GM19463 (cell line): Measurements from ENCODE around the gene SNAP23.

ENCODE experiments used
- ATAC-seq: cut with Tn5 transposase; IDR thresholded peaks from one replicate; pipeline ENCODE4 v1.9.1; 2021; ENCODE audit warnings: mild to moderate bottlenecking, moderate library complexity; ENCODE audit not compliant: unreplicated experiment

The SNAP23 gene

DNA sequence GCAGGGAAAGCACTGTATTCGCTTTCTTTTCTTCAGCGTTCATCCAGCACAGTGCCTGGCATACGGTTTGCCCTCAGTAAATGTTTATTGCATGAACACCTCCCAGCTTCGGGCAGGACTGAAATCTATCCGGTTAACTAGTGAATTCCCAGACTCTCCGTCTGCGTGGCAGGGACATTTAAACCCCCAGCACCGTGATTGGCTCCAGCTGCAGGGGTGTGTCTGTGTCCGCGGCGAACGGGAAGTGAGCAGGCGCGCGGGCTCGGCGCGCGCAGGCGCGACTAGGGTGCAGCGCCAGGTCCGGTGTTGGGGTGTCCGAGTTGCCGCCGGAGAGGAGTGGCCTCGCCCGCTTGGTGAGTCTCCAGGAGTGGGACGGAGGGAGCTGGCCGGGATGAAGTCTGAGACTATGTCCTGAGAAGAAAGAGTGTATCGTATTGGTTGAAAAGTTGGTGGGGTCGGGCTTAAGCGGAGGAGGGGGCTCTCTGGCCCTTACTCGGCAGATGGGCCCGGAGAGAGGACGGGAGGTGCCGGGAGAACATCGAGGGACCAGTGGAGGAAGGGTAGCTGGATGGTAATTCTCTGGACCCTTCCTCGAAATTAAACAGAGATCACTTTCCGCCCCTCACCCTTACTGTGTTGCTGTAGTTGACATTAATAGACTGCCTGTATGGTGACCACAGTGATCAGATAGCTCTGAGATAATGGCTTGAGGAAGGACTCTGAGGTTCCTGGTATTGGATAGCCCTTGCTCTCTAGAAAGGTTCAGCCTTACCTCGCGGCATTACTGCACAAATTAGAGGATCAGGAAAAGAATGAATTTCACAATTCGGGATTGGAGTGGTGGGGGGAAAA, at the start of gene SNAP23:
Gene SNAP23, plus strand, starts transcription at position 274 of the 852 bp plus-strand sequence. CDS start 16,213 bp downstream, outside the sequence.
- peak; percentile 89 for ATAC-seq

DNA sequence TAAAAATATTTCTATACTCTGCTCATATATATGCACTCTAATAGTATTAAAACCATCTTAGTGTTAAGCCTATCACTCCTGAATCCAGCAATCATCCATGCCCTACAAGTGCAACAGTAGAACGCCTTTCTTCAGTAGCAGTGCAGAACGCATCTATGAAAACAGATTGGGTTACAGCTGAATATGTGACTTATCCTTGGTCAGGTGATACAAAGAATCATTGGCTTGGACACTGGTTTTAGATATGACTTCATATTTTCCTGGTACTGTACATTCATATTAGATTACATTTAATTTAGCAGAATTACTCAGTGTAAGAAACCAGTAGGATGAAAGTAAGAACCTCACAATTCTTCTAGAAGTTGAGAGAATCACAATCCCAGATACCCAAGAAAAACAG, 47.8 kb upstream of the SNAP23 start:
- ATAC-seq = no peak

DNA sequence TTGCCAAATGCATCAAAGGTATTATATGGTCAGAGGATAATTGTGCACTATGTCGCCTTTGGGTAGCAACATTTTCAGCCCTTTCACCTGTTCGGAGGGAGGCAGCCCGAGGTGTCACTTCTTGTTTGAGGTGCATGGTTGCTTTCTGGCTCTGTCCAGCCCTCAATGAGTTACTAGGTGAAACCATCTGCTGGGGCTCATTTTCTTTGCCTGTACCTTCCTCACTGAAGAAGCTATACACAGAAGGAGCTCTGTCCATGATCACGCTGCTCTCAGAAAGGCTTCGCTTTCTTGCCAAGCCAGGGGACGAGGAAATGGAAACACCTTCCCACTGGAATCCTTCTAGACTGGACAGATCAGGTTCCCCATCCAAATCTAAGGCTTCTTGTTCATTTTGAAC, 47.2 kb upstream of the SNAP23 start:
- ATAC-seq = no peak

DNA sequence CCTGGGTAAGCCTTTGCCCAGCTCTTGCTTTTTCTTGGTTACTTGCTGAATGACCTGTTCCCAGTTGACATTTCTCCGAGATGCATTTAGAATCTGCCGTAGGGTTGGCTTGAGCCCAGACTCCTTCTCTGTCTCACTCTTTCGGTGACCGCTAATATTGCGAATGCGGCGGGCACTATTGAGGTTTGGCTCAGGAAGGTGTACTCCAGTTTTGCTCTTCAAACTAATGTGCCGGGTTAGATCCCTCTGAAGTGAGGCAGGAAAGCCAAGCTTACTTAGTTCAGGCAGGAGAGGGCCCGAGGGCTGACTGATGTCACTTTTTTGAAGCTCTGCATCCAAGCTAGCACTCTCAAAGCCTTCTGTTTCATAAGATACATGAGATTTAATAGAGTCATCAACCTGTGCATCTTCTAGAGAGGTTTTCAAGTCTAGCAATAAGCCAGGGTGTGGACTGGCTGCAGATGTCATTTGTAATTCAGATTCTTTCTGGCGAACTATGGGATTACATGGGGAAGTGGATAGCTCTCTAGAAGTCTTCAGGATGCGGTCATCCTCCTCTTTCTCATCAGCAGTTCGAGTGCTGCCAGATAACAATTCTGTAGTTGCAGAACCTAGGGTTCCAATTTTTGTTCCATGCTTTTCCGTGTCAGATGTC, 45.5 kb upstream of the SNAP23 start:
- ATAC-seq = no peak

DNA sequence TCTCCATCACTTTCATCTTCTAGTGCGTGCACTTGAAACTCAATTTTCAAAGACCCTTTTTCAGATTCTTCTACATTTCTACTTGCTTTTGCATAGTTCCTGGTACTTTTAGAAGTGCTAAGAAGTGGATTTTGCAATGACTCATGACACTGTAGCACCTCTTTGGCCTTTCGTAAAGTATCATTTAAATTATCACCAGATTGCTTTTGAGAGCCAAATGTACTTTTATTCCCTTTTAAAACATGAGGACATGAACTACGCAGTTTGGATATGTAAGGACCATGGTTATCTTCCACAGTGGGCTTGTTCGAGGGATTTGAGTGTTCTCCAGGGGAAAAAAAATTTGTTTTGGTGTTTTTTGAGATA, 45.0 kb upstream of the SNAP23 start:
- ATAC-seq = no peak

DNA sequence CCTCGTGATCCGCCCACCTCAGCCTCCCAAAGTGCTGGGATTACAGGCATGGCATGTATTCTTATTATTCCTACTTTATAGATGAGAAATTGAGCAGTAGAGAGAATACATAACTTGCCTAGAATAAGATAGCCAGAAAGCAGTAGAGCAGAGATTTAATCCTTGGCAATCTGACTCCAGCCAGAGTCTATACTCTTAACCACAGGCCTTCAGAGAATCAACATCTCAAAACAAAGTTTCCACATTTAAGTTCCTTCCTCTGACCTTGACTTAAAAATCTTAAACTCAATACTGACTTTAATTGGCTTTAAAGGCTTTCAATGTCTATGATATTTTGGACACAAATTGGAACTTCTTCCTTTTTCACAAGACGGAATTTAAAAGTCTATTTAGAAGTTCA, 41.6 kb upstream of the SNAP23 start:
- no peak for ATAC-seq

DNA sequence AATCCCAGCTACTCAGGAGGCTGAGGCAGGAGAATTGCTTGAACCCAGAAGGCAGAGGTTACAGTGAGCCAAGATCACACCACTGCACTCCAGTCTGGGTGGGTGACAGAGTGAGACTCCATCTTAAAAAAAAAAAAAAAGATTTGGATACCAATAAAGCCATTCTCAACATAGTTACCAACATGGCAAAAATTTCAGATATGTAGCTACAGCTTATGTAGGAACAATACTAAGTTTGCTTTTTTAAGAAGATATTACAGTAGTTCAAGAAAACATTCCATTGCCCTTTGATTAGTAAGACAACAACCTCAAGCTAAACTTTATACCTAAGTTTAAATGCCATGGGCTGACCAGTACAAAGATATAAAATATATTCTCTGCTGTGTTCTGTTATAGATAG, 38.9 kb upstream of the SNAP23 start:
- no peak for ATAC-seq

DNA sequence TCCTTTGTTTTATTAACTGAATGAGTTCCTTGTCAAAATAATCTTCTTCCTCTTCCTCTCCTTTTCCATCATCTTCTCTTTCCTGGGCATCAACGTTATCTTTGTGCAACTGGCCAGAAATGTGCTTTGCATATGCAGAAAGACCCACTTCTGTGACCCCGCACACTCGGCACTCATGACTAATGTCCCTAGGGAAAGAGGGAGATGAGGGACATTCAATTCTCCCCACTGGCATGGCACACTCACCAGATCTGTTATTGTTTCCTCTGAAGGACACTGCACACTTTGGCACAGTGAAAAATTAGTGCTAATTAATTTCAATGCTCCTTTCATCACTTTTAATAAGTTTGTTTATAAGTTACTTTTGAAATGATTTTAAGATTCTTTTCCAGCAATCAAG, 38.5 kb upstream of the SNAP23 start:
- ATAC-seq = no peak

DNA sequence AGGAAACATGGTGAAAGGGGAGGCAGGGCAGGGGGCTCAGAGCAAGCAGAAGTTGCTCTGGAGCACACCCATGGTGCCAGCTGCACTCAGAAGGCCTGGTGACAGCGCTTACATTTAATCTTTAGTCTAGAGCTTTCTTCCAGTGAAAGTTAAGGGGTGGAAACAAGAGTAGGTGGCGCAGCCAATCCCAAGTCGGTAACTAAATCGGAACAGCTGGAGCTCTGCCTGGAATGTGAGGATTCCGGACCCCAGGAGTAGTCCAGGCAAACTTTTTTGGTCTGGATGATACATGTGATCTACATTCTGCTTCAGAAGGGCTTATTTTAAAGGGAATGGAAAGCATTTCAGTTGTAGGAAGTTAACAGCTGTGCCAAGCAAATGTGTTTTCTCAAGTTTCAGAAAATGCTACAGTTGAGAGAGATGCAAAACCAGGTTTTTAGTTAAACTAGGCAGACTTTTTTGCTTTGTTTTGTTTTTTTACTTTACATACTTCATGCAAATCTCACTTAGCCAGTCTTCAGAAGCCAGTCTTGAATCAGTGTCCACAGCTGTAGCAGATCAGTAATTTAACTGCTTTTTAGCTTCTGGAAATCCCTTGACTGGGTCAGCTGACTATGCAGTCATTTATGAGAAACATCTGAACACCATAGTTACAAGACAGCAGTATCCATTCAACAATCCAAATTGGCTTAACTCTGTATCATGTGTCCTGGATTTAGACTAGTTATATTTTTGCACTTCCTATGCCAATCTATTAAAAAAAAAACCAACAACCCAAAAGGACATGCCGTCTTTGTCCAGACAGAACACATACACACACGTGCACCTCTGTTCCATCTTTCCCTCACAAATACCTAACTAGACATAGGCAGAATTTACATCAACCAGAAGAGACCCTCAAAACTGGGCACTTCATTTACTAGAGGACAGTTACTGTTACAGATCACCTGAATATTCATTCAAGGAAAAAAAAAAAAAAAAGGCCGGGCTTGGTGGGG, 37.7 kb upstream of the SNAP23 start:
- peak; percentile 85 for ATAC-seq

DNA sequence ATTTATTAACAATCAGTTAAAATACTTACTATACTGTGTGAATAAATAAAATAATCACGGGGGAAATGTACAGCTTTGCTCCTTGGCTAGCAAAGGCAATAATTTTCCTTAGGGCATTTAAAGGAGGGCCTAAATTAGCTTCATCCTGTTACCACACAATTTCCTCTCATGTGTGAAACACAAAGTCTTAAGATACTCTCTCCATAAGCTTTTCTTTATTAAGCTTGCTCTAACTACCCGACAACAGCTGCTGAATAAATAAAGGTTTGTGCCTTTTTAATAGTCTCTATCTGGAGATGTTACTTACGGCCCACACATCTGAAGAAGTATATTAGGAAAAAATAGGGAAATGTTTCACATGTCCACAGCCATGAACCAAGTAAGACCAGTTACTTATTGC, 34.2 kb upstream of the SNAP23 start:
- ATAC-seq = no peak

DNA sequence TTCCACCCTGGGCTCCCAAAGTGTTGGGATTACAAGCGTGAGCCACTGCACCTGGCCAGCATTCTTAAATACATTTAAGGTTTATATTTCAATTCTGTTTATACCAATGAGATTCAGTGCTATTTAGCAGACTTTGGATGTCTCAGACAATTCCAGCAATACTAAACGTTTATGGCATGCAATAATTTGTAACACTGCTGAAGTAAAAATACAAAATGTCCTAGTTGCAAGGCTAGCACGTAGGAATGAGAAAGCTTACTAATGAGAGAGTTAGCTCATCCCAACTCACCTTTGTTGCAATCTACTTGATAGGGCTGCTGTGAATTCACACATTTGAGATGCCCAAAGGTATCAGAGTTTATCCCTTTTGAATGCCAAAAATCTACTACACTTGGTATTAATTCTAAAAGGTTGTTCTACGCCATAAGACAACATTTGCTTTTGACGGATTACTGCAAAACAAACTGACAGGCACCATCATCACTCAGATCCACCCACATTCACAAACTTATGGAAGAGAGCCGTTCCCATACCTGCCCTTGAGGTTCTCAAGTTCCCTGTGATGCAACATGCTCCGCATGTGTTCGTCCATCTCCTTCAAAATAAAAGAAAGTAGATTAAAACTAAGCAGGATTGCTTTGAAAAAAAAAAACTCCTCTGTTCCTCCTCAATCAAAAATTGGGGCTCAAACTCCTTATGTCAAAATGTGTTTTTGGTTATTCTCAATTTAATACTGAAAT, 29.7 kb upstream of the SNAP23 start:
- no peak for ATAC-seq

DNA sequence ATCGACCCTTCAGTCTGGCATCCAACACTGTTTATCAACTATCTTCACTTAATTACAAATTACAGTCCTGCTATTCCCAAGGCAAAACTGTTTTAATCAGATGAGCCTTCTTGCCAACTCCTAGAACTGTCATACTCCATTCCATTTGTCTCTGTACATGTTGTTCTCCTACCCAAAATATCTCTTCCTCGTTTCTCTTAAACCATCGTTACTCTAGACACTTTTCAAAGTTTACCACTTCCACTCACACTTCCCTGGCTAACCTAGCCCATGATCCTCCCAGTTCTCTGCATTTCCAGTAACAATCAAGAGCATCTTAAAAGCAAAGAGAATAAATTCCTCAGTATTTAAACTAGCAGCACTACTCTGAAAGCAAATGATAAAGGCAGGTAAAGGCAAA, 24.4 kb upstream of the SNAP23 start:
- no peak for ATAC-seq

DNA sequence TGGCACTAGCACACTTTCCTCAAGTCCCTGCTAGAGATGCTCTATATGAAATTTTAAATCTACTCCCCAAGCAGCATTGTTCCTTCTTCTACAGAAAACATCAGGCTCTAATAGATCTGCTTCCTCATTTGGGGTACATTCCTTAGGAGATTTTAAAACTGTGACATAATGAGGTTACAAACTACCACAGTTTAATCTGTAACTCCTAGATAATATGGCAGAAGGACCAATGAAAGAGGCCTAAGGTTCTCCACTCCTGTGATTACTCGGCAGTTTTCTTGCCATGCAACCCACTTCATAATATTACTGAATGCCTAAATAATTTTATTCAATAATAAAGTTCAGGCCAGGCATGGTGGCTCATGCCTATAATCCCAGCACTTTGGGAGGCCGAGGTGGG, 20.6 kb upstream of the SNAP23 start:
- no peak for ATAC-seq

DNA sequence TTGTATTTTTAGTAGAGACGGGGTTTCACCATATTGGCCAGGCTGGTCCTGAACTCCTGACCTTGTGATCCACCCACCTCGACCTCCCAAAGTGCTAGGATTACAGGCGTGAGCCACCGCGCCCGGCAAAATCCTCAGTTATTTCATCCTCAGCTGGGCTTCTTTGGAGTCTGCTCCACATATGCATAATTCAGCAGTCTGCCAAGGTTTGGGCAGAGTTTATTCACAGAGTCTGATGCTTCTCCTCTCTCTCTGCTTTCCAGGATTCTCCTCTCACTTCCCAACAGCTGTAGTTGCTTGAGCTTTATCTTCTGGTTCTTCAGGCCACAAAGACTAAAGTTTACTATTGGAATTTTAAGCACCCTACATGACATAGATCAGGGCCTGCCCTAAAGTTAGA, 12.7 kb upstream of the SNAP23 start:
- ATAC-seq = no peak

DNA sequence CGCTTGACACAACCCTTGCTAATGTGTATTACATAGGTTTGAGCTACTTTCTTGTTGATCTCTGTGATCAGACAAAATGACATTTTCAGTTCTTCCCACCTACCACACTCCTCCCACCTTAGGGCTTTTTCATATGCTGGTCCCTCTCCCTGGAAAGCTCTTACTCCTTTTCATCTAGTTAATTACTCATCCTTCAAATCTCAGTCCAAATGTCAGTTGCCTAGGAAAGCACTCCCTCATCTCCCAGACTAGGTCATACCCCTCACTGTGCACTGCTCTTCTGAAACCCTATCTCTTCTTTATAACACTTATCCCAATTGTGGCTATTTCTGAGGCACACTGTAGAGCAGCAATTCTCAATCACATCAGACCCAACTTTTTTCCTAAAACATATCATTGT, 11.8 kb upstream of the SNAP23 start:
- no peak for ATAC-seq

DNA sequence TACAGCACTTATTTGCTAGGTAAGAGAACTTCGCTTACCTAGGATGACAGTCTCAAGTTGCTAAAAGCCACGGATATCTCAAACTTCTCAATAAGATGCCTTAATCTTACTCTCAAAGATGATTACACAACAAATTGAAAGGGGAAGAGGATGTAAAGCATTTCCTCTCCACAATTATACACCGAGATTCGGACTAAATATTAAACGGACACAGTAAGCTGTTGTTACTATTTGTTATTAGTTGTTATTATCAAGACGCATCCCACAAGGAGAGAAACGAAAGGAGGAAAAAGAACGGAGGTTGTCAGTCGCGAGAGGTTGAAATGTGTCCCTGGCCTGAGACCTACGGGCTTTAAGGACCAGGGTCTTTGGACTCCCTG, 5.2 kb upstream of the SNAP23 start:
- no peak for ATAC-seq

DNA sequence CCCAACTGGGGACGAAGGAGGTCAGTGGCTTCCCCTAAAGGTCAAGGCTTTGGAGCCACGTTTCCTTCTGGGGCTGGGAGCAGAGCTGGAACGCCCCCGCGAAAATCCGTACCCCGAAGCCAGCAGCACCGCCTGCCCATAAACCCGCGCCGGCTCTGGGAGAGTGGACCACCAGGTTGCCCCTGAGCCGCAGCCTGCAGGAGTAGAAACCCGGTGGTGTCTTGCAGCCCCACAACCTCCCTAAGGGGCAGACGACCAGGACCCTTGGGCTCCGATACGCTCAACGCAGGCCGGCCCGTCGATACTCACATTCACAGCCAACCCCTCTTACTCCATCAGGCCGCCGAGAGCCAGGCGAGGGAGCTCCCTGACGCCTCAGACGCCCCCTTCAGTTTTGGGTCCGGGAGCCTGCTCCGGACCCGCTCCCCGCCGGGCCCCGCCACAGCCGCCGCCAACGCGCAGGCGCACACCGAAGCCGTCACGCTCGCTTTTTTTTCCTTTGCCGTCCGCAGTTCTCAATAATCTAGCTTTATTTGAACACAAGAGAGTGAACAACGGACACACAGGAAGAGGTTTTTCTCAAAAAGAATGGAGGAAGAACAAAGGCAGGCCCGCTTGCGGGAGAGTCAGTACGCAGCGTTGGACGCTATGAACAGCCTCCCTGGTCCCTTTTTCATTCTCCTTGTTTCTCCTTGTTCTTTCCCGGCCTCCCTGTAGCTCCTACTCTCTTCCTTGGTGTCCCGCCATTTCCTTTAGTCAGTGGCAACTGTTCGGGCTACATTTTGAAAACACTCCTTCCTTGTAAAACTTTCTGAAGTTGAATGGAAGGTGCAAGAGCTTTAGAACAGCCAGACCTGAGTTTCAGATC, 4.5 kb upstream of the SNAP23 start, which contains the start of gene ZNF106:
Gene ZNF106, minus strand, starts transcription at position 471 of the 868 bp plus-strand sequence. CDS start 18,852 bp downstream, outside the sequence.
- ATAC-seq = no peak

DNA sequence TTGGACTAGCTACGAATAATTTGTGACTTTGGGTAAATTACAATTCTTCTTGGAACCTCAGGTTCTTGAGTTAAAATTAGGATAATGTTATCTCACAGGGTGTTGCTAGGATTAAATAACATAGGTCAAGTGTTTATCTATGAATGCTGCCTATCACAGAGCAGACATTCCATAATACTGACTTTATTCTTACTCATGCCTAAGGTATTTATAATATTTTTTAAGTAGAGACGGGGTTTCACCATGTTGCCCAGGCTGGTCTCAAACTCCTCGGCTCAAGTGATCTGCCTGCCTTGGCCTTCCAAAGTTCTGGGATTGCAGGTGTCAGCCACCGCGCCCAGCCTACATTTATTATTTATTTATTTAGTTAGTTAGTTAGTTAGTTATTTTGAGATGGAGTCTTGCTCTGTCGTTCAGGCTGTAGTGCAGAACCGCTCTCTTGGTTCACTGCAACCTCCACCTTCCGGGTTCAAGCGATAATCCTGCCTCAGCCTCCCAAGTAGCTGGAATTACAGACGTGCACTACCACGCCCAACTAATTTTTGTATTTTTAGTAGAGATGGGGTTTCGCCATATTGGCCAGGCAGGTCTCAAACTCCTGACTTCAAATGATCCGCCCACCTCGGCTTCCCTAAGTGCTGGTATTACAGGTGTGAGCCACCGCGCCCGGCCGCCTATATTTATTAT, 3.8 kb upstream of the SNAP23 start:
- ATAC-seq = no peak

DNA sequence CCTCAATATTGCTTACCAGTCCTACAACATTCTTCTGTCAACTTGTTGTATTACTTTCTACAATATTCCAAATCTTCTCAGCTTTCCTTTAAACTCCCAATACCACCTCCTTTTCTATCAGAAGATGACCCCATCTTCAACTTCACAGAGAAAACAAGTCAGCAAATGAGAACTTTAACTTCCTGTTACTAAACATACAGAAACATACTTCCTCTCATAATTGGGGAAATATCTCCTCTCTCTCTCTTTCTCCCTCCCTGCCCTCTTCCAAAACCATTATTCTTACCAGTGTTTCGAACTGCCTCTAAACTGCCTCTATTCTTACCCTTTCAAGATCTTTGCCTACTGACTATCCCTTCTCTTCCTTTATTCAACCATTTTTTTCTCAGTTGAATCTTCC, 1.8 kb upstream of the SNAP23 start:
- no peak for ATAC-seq
